HepG2 (cell line): ENCODE results near the gene CNTN5. TPM values are rescaled to one million over a fixed set of nuclear protein-coding genes. Genes with fewer than 3 reads are reported as not detected.
"Not testable (repeated sequence)": the region's sequence is repeated elsewhere in the genome, so short reads cannot be mapped to it uniquely, and the experiment has no call there.

Source experiments
- ATAC-seq: fragments of 200-7000 bp; cut with Tn5 transposase; 3 replicates; pipeline ENCODE4 v1.9.1; 2020; ENCODE audit warnings: mild to moderate bottlenecking, moderate library complexity
- BruUV-seq: library from RNA; stranded (reverse); fragments of 400-500 nt; replicated peaks from 2 replicates; lab custom pipeline; 2021; lab: Mats Ljungman, UMichigan
- CTCF ChIA-PET: fragments of 300-600 bp; formaldehyde crosslinking; extraction: SDS; loops from one replicate; lab custom pipeline; 2021; ENCODE audit warnings: low total read pairs, inconsistent platforms, low intra/inter-chr PET ratio; lab: Yijun Ruan, JAX
- POLR2A ChIA-PET: fragments of 350-600 bp; sonication (Branson Sonifier 250); formaldehyde crosslinking; loops from one replicate; lab custom pipeline; 2020; ENCODE audit warnings: antibody characterized with exemption, inconsistent platforms; lab: Yijun Ruan, JAX
- DNase-seq: peaks from one replicate; pipeline ENCODE4 v3.0.0-alpha.2; 2015; ENCODE audit warnings: low spot score
- FAIRE-seq: peaks from 3 replicates; lab custom pipeline; 2011; peaks lifted over from hg19 to GRCh38; lab: Jason Lieb, UNC
- H2AFZ ChIP-seq: one replicate; pipeline ENCODE4 v1.6.1; 2011; ENCODE audit warnings: low read length, inconsistent platforms
- H3K27ac ChIP-seq: fragments of 300-600 bp; 3 replicates; pipeline ENCODE4 v1.8.0; 2011; ENCODE audit warnings: mixed run types, mild to moderate bottlenecking, mixed read lengths, low read length, inconsistent platforms; ENCODE audit not compliant: insufficient read depth; ENCODE audit errors: extremely low read length
- H3K27me3 ChIP-seq, 2 experiments: fragments of 200-600 bp in 1 of 2; 2 replicates in 1 of 2; 3 replicates in 1 of 2; pipeline versions ENCODE4 v1.6.0 to v1.8.0; 2011; ENCODE audit warnings: low read length in 2 of 2, mild to moderate bottlenecking in 2 of 2, moderate library complexity in 2 of 2, inconsistent platforms in 1 of 2; ENCODE audit not compliant: insufficient read depth in 2 of 2, control insufficient read depth in 1 of 2
- H3K36me3 ChIP-seq, 2 experiments: fragments of 200-600 bp in 1 of 2; replicated peaks in 1 of 2; 2 replicates in 1 of 2; 3 replicates in 1 of 2; pipeline versions ENCODE4 v1.5.1 to v1.8.0; 2011; ENCODE audit warnings: low read length in 2 of 2, inconsistent platforms in 1 of 2; ENCODE audit not compliant: insufficient read depth in 2 of 2, control insufficient read depth in 1 of 2
- H3K4me1 ChIP-seq: 2 replicates; pipeline ENCODE4 v1.5.1; 2012; ENCODE audit warnings: low read length, inconsistent platforms; ENCODE audit not compliant: insufficient read depth
- H3K4me2 ChIP-seq: 2 replicates; pipeline ENCODE4 v1.6.0; 2011; ENCODE audit warnings: low read depth, low read length, inconsistent platforms
- H3K4me3 ChIP-seq, 3 experiments: fragments of 200-600 bp in 1 of 3; sonication (generic), shearing (Covaris generic) in 1 of 3; replicated peaks in 1 of 3; 2 replicates each; pipeline ENCODE4 v1.5.1; 2011 to 2016; ENCODE audit warnings: low read length in 3 of 3, inconsistent platforms in 2 of 3, low read depth in 2 of 3, mild to moderate bottlenecking in 2 of 3, control low read depth in 1 of 3, mixed read lengths in 1 of 3; ENCODE audit not compliant: insufficient read depth in 1 of 3
- H3K79me2 ChIP-seq: one replicate; pipeline ENCODE4 v1.6.1; 2011; ENCODE audit warnings: low read length, inconsistent platforms; ENCODE audit not compliant: insufficient read depth
- H3K9ac ChIP-seq: 2 replicates; pipeline ENCODE4 v1.6.0; 2011; ENCODE audit warnings: mild to moderate bottlenecking, low read depth, low read length, inconsistent platforms; ENCODE audit not compliant: insufficient read depth
- H3K9me3 ChIP-seq: 2 replicates; pipeline ENCODE4 v1.5.1; 2012; ENCODE audit warnings: mild to moderate bottlenecking, low read length
- H4K20me1 ChIP-seq: 2 replicates; pipeline ENCODE4 v1.6.0; 2011; ENCODE audit warnings: inconsistent platforms, mild to moderate bottlenecking, low read length, moderate library complexity; ENCODE audit not compliant: insufficient read depth
- GFI1 ChIP-seq: sonication (generic); formaldehyde crosslinking; IDR thresholded peaks from 2 replicates; pipeline ENCODE4 v1.5.0; 2020; ENCODE audit warnings: missing genetic modification reagents, mild to moderate bottlenecking, borderline replicate concordance
- MED1 ChIP-seq: sonication (generic); formaldehyde crosslinking; IDR thresholded peaks from 2 replicates; pipeline ENCODE4 v1.4.0; 2020; ENCODE audit warnings: missing genetic modification reagents
- MNT ChIP-seq: fragments of 450-650 bp; IDR thresholded peaks from 2 replicates; pipeline ENCODE4 v1.6.1; 2016
- REPIN1 ChIP-seq: sonication (generic); formaldehyde crosslinking; IDR thresholded peaks from 2 replicates; pipeline ENCODE4 v1.8.0; 2022; ENCODE audit warnings: missing genetic modification reagents, low read depth, mild to moderate bottlenecking, borderline replicate concordance
- SNAPC2 ChIP-seq: sonication (generic); formaldehyde crosslinking; IDR thresholded peaks from 2 replicates; pipeline ENCODE4 v1.8.1; 2022; ENCODE audit warnings: mild to moderate bottlenecking, missing genetic modification reagents
- ZNF207 ChIP-seq: fragments of 450-650 bp; IDR thresholded peaks from 2 replicates; pipeline ENCODE4 v1.6.1; 2016; ENCODE audit warnings: antibody characterized with exemption, borderline replicate concordance
- ZNF34 ChIP-seq: sonication (generic); formaldehyde crosslinking; IDR thresholded peaks from 2 replicates; pipeline ENCODE4 v1.4.0; 2020; ENCODE audit warnings: mild to moderate bottlenecking, missing genetic modification reagents, borderline replicate concordance
- WGBS: methylation state at CpG from one replicate; pipeline ENCODE4 v1.1.6; 2017; ENCODE audit warnings: low lambda C conversion rate; 5-methylcytosine and 5-hydroxymethylcytosine counted together
- in situ Hi-C: cut with HindIII; loops from 2 replicates; pipeline ENCODE4 v1.10.0; 2017; ENCODE audit warnings: low pct_unique_long_range_greater_than_20kb; ENCODE audit not compliant: extremely low pct_ligation_motif_present
- intact Hi-C: fragments of 100-400 bp; cut with micrococcal nuclease; formaldehyde crosslinking; loops from one replicate; pipeline ENCODE4 v1.10.0; 2022; ENCODE audit not compliant: unreplicated experiment
- polyA plus RNA-seq, 8 experiments: library from polyadenylated mRNA; depleted of rRNA in 3 of 8; stranded (reverse) in 7 of 8; unstranded in 1 of 8; fragments of >200 nt; fragmentation: Illumina TruSeq in 4 of 8; extraction: Trizol in 4 of 8; gene quantifications; 2 replicates each; pipeline versions ENCODE4 v1.2.1 to v1.2.3, GENCODE V29; 2011 to 2016; ENCODE audit warnings: low read depth in 4 of 8, missing spikeins in 1 of 8, mixed read lengths in 1 of 8; ENCODE audit not compliant: insufficient read depth in 1 of 8
- total RNA-seq, 5 experiments: library from RNA; depleted of rRNA; stranded (reverse); fragments of >200 nt; fragmentation: Illumina TruSeq; extraction: Trizol; gene quantifications; 2 replicates each; pipeline ENCODE4 v1.2.3, GENCODE V29; 2016; ENCODE audit warnings: low read depth in 1 of 5

The CNTN5 gene
- total and polyA plus RNA-seq, 2 of the 13 experiments (the other 11 are each of a cell fraction or from before 2014, with no cell fraction given) = not detected

DNA sequence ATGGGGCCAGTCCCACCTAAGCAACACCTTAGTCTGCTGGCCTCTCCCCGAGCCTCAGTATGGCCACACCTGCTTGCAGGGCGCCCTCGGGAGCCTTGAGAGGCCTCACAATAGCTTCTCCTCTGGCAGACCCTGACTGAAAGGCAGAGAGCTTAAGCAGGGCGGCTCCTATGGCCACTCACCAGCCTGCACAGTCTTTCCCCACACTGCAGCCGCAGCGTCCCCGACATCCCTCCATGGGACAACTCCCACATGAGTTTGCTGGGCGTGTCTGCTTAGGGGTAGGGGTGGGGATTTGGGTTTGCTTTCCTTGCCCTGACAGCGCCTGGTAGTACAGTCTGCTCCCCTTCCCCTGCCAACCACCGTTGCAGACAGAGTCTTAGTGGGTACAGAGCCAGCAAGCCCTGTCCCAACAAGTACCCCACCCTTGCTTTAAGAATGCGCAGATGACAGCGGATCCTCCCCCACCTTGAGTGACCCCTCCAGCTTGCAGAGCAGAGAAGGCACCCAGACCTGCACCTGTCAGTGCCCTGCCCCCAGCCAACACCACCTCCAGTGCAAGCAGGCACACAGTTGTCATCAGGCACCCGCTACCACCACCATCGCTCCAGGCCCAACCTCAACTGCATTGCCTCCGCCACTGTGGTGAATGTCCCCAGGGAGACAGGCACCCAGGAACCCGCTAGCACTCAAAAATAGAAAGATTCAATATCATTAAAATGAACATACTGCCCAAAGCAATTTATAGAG lies 1252.5 kb downstream of the CNTN5 start (continued):
- TF ChIP-seq ZNF34 (CRISPR knock-in tag) (no peak), SNAPC2 (no peak), MED1 (no peak), ZNF207 (no peak), REPIN1 (CRISPR knock-in tag) (no peak), GFI1 (CRISPR knock-in tag) (no peak)

DNA sequence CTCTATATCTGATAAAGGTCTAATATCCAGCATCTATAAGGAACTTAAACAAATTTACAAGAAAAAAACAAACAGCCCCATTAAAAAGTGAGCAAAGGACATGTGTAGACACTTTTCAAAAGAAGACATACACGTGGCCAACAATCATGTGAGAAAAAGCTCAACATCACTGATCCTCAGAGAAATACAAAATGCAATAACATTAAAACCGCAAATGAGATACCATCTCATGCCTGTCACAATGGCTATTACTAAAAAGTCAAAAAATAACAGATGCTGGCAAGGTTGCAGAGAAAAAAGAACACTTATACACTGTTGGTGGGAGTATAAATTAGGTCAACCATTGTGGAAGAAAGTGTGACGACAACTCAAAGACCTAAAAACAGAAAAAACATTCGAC lies 1253.7 kb downstream of the CNTN5 start:
- H3K27me3 ChIP-seq, FAIRE-seq, H3K4me1 ChIP-seq, ATAC-seq, DNase-seq, H3K4me2 ChIP-seq, POLR2A ChIA-PET, H3K36me3 ChIP-seq, H3K79me2 ChIP-seq, H4K20me1 ChIP-seq, in situ Hi-C loops, H2AFZ ChIP-seq, H3K4me3 ChIP-seq, H3K9me3 ChIP-seq, H3K27ac ChIP-seq, BruUV-seq, H3K9ac ChIP-seq, intact Hi-C loops, CTCF ChIA-PET: not testable (repeated sequence)
- WGBS = 2% methylated on average over 4 of the region's 4 CpGs
- peak; percentile 85 for TF ChIP-seq MNT
